IPS-NIHi7 (cell line): ENCODE data around the gene ACTR6.
"Not testable (repeated sequence)": the region's sequence is repeated elsewhere in the genome, so short reads cannot be mapped to it uniquely, and the experiment has no call there.

Experiments used
- DNase-seq: peaks from one replicate; pipeline ENCODE4 v3.0.0; 2012; ENCODE audit warnings: mixed read lengths; ENCODE audit errors: extremely low spot score

Gene ACTR6

DNA sequence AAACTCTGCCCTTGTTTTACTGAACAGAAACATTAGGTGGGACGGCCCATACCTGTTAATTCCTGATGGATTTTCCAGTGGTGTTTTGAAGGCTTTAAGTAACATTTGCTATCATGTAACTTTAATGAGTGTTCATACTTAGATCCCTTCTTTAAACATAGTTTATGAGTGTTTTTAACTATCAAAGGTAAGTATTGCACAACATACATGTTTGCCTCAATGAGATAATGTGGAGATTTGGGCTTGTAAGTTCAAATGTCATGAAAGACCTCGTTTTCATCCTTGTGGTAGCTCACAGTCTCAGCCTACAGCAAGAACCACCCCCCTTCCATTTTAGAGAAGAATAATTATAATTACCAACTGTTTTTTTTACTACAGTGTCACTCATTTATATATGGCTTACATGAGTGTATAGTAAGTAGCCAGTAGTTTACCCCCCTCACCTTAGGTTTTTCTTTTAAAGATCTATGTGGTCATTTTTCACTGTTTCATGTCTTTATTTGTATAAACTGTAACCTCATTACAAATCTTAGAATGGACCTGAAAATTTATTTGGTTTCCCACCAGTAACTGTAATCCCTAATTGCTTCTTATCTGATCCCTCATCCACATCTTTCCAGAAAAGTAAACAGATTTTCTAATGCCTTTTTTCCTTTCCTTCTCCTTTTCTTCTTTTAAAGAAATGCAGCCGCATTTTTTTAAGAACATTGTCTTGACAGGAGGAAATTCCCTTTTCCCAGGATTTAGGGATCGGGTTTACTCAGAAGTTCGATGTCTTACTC, 18.9 kb downstream of the ACTR6 start:
- DNase-seq, result no peak

- DNase-seq, result no peak
Observed at GRCh38 chr12:100221523-100221922, 20.9 kb downstream of the ACTR6 start.

DNA sequence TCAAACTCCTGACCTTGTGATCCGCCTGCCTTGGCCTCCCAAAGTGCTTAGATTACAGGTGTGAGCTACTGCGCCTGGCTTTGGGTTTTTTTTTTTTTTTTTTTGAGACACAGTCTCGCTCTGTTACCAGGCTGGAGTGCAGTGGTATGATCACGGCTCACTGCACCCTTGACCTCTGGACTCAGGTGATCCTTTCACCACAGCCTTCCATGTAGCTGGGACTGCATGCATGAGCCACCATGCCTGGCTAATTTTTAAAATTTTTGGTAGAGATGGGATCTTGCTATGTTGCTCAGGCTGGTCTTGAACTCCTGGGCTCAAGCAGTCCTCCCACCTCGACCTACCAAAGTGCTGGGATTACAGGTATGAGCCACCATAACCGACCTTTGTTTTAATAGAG, 21.6 kb downstream of the ACTR6 start:
- DNase-seq, result not testable (repeated sequence)

GRCh38 chr12:100225491-100225890, 24.9 kb downstream of the ACTR6 start:
- DNase-seq, result no peak

GRCh38 chr12:100229036-100229635, 28.5 kb downstream of the ACTR6 start:
- DNase-seq, result peak; percentile 17

DNA sequence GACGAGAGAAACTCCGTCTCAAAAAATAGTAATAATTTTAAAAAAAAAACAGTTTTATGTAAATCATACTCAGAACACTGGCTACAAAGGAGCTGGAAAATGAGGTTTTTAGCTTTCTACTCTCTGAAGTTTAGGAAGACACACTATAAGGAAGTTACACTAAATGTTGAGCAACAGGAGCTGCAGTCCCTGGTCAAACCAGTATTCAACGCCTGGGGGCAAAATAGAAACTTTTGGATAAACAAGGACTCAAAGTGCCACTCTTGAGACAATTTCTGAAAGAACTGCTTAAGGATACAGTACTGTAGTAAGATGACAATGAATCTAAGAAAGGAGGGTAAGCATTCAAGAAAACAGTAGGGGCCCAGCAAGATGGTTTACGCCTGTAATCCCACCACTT, 29.3 kb downstream of the ACTR6 start:
- no peak for DNase-seq

DNA sequence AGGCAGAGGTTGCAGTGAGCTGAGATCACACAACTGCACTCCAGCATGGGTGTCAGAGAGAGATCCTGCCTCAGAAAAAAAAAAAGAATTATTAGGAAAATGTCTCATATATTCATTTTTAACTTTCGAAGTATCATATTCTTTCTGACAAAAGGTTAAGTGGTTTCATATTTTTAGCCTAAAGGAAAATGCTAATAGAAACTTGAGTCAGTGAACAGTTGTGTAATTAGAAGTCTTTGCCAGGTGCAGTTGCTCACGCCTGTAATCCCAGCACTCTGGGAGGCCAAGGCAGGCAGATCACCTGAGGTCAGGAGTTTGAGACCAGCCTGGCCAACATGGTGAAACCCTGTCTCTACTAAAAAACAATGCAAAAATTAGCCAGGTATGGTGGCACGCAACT, 31.3 kb downstream of the ACTR6 start:
- DNase-seq, result not testable (repeated sequence)

DNA sequence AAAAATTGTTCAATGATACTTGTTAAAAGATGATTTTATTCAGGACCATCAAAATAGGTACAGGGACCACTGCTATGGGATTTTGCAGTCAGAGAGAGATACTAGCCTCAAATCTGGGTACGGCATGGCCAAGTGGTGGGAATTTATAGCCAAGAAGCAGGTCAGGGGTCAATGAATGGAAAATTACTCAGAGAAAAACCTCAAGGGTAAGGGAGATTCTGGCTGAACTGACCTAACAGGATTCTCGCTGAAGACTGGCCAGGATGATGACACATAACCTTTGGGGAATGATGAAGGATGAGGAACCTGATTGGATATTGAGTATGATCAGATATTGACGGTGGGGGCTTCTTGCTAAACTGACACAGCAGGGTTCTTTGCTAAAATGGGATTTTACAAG, 33.6 kb downstream of the ACTR6 start:
- no peak for DNase-seq

- DNase-seq, result peak; percentile 31
Observed at GRCh38 chr12:100234591-100235304, 34.1 kb downstream of the ACTR6 start.

GRCh38 chr12:100238801-100239200, 38.2 kb downstream of the ACTR6 start:
- no peak for DNase-seq

GRCh38 chr12:100239589-100239988, 39.0 kb downstream of the ACTR6 start:
- no peak for DNase-seq

DNA sequence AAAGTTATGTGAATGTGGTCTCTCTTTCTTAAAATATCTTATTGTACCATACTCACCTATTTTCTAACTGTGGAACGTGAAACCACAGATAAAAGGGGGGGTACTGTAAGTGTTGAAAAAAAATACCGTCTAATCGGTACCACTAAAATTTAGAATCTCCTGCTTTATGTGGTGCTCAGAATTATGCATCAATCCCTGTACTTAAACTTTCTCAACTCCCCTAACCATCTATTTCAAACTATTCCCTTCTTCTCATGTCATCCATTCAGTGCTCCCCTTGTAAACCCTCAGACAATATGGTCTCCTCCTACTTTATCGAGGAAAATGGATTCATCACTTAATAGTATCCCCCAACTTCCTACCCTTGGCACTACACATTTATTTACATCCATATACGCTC, 42.5 kb downstream of the ACTR6 start:
- no peak for DNase-seq

DNA sequence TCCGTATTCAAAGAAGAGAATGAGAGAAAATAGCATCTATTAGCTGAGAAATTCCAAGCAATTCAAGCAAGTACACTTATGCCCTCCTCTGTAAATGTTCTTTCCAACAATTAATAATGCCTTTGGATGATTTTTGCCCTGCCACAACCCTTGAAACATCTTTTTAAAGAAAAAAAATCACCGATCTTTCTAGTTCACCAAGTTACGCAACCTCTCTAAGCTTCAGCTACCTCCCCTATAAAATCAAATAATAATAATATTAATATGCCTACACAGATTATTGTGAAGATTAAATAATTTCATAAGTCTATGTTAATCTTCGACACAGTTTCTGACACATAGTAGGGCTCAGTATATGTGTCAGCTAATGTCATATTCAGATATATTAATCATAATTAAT, 47.1 kb downstream of the ACTR6 start:
- no peak for DNase-seq

DNA sequence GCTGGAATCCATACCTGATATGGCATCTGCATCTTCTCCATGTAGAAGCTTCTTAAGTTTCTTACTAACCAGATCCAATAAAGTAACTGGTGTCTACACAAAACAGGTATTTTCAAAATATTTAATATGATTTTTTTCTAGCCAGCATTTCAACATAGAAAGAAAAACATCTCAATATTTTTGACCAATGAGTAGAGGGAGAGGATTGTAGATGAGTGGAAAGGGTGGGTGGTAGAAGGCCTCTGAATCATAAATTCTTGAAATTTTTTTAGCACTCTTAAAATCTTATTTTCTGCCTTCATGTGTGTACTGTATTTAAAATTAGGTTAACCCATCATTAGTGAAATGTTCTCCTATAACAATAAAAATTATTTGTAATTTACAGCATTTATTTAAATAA, 48.3 kb downstream of the ACTR6 start:
- DNase-seq, result no peak

- no peak for DNase-seq
Observed at GRCh38 chr12:100249941-100250340, 49.3 kb downstream of the ACTR6 start.

GRCh38 chr12:100251917-100252316, 51.3 kb downstream of the ACTR6 start:
- no peak for DNase-seq

DNA sequence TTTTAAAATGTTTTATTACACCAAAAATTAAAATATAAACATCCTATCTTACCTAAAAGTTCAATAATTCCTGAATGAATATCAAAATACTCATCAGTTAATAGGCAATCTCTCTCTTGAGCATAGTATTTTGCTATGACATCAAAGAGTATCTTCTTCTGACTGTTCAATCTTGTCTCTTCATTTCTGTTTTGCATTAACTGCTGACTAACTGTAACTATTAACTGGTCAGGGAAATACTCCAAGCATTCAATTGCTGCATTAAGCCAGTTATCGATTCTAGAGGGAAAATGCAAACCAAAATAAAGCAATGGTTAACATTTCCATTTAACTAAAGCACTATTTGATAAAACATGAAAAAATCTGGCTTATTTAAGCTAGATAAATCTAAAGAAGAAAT, 52.8 kb downstream of the ACTR6 start:
- DNase-seq, result no peak

DNA sequence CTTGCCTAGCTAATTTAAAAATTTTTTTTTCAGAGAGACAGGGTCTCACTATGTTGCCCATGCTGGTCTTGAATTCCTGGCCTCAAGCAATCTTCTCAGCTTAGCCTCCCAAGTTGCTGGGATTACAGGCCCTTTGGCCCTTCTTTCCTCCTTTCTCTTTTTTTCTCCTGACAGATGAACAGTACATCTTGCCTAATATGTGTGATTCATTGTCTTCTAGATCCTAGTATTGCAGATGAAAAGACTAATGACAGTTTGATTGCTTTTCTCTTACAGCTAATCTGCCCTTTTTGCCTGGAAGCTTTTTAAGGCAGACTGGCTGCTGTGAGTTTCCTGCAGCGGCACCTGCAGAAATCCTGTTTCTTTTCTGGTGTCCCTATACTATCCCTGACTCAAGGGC, 54.3 kb downstream of the ACTR6 start:
- no peak for DNase-seq

- no peak for DNase-seq
Observed at GRCh38 chr12:100258127-100258526, 57.5 kb downstream of the ACTR6 start.

DNA sequence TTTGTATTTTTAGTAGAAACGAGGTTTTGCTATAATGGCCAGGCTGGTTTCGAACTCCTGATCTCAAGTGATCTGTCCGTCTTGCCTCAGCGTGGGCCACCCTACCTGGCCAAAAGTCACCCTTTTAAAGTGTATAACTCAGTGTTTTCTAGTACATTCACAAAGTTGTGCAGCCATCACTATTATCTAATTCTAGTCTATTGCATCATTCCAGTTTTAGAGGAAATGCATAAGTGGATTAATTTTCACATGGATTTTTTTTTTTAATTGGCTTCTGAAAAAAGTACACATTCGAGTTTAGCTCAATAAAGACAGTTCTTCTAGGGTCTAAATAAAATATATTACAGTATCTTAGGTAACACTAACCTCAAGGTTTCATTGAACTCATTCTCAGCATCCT, 62.5 kb downstream of the ACTR6 start:
- DNase-seq, result no peak

GRCh38 chr12:100265107-100265506, 64.5 kb downstream of the ACTR6 start:
- DNase-seq, result not testable (repeated sequence)

DNA sequence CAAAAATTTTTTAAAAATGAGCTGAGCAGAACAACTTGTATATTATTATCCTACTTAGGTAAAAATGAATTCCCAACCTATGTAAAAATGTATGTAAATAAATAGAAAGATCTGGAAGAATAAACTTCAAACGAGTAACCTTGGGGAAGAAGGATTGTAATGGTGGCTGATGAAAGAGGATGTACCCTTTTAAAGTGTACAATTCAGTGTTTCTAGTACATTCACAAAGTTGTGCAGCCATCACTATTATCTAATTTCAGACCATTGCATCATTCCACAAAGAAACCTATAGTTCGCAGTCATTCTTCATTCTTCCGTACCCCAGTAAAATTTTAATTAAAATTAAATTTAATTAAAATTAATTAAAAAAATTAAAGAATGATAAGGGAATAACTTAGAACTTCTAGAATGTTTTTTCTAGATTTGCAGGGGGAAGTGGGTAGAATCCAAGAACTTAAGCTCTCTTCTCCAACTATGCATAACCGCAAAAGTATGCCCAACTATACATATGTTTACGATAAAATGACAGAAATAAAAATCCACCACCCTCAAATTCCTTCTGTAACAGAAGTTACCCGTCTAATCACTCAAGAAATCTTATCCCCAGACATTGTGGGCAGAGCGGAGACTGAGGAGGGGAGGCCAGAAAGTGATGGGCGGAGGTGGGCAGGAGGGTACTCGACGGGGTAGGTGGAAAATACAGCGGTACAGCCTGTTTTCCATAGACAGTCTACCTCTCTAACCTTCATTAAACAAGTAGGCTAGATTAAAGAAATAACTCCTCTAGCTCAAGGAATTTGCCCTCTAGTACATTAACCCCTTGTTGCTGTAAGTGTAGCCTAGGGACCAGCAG, 65.3 kb downstream of the ACTR6 start:
- DNase-seq, result peak; percentile 16
